HG02973 (cell line): ENCODE data around the gene CRX.
"Not testable (repeated sequence)": the region's sequence is repeated elsewhere in the genome, so short reads cannot be mapped to it uniquely, and the experiment has no call there.

Source experiments
- ATAC-seq: cut with Tn5 transposase; IDR thresholded peaks from one replicate; pipeline ENCODE4 v1.9.1; 2021; ENCODE audit warnings: moderate library complexity; ENCODE audit not compliant: unreplicated experiment

The CRX gene

GRCh38 chr19:47803148-47803547 lies 18.6 kb upstream of the CRX start:
- ATAC-seq: not testable (repeated sequence)

- not testable (repeated sequence) for ATAC-seq
Observed at GRCh38 chr19:47803671-47804070, 18.1 kb upstream of the CRX start.

- not testable (repeated sequence) for ATAC-seq
Observed at GRCh38 chr19:47804451-47804850, 17.3 kb upstream of the CRX start, which contains the start of gene TPRX1. Gene TPRX1, minus strand, starts transcription at chr19:47804551. Its CDS starts 12 bp downstream, at chr19:47804539.

GRCh38 chr19:47805313-47805712 lies 16.4 kb upstream of the CRX start:
- ATAC-seq: no peak

- ATAC-seq: no peak
Observed at GRCh38 chr19:47806435-47806834, 15.3 kb upstream of the CRX start.

GRCh38 chr19:47813304-47813994 lies 8.3 kb upstream of the CRX start:
- ATAC-seq: no peak

GRCh38 chr19:47813995-47814328 lies 7.8 kb upstream of the CRX start:
- no peak for ATAC-seq

GRCh38 chr19:47816270-47816669 lies 5.5 kb upstream of the CRX start:
- not testable (repeated sequence) for ATAC-seq

- ATAC-seq: not testable (repeated sequence)
Observed at GRCh38 chr19:47818221-47818620, 3.5 kb upstream of the CRX start.

- no peak for ATAC-seq
Observed at GRCh38 chr19:47819858-47820257, 1.9 kb upstream of the CRX start.

GRCh38 chr19:47820410-47820809 lies 1.3 kb upstream of the CRX start:
- ATAC-seq: no peak

- ATAC-seq: no peak
Observed at GRCh38 chr19:47824396-47824795, 2.7 kb downstream of the CRX start.

GRCh38 chr19:47826800-47827199 lies 5.1 kb downstream of the CRX start:
- no peak for ATAC-seq

- no peak for ATAC-seq
Observed at GRCh38 chr19:47832723-47833122, 11.0 kb downstream of the CRX start.

GRCh38 chr19:47836038-47836437 lies 14.3 kb downstream of the CRX start:
- no peak for ATAC-seq

GRCh38 chr19:47839411-47839810 lies 17.7 kb downstream of the CRX start:
- ATAC-seq: no peak

- no peak for ATAC-seq
Observed at GRCh38 chr19:47839913-47840312, 18.2 kb downstream of the CRX start.

GRCh38 chr19:47842941-47843340 lies 21.2 kb downstream of the CRX start:
- ATAC-seq: no peak

- no peak for ATAC-seq
Observed at GRCh38 chr19:47848425-47848822, 26.7 kb downstream of the CRX start.

- no peak for ATAC-seq
Observed at GRCh38 chr19:47848823-47849473, 27.2 kb downstream of the CRX start.

GRCh38 chr19:47853003-47853402 lies 31.3 kb downstream of the CRX start:
- ATAC-seq: no peak

- no peak for ATAC-seq
Observed at GRCh38 chr19:47854459-47854858, 32.7 kb downstream of the CRX start.

- not testable (repeated sequence) for ATAC-seq
Observed at GRCh38 chr19:47858231-47858630, 36.5 kb downstream of the CRX start.
